H1 (cell line): ENCODE measurements around the gene RANGRF. TPM values are rescaled to one million over a fixed set of nuclear protein-coding genes. Genes with fewer than 3 reads are reported as not detected.
A peak's percentile ranks its signal among the peaks of the same experiment; 100 is the strongest.

ENCODE experiments used
- CTCF ChIA-PET: fragments of 300-600 bp; sonication (Branson Sonifier 250); formaldehyde crosslinking; loops from one replicate; lab custom pipeline; 2021; ENCODE audit not compliant: partially characterized antibody; lab: Charles Lee
- POLR2A ChIA-PET: fragments of 300-600 bp; sonication (Branson Sonifier 250); formaldehyde crosslinking; loops from one replicate; lab custom pipeline; 2021; ENCODE audit warnings: inconsistent platforms; ENCODE audit not compliant: partially characterized antibody; lab: Charles Lee
- DNase-seq, 2 experiments: peaks; one replicate each; pipeline versions ENCODE4 v3.0.0 to v3.0.0-alpha.2; 2010 to 2022; ENCODE audit warnings: low spot score in 2 of 2, low read depth in 1 of 2, mixed read lengths in 1 of 2
- FAIRE-seq: peaks from 2 replicates; lab custom pipeline; 2011; peaks lifted over from hg19 to GRCh38; lab: Jason Lieb, UNC
- H2AFZ ChIP-seq: 2 replicates; pipeline ENCODE4 v1.8.1; 2012; ENCODE audit warnings: low read length, inconsistent platforms
- H2AK5ac ChIP-seq: 2 replicates; pipeline ENCODE4 v1.6.1; 2013; ENCODE audit warnings: low read depth, low read length
- H2BK120ac ChIP-seq: replicated peaks from 2 replicates; pipeline ENCODE3; 2013; ENCODE audit warnings: low read depth, low read length, inconsistent platforms
- H2BK12ac ChIP-seq: 2 replicates; pipeline ENCODE4 v1.6.1; 2013; ENCODE audit warnings: low read depth, low read length
- H2BK15ac ChIP-seq: 2 replicates; pipeline ENCODE4 v1.6.1; 2013; ENCODE audit warnings: low read length
- H2BK20ac ChIP-seq: 2 replicates; pipeline ENCODE4 v1.6.1; 2013; ENCODE audit warnings: low read length
- H2BK5ac ChIP-seq: 2 replicates; pipeline ENCODE4 v1.6.1; 2013; ENCODE audit warnings: low read depth, low read length
- H3K14ac ChIP-seq: 2 replicates; pipeline ENCODE4 v1.6.1; 2013; ENCODE audit warnings: inconsistent platforms; ENCODE audit not compliant: insufficient read length
- H3K18ac ChIP-seq: 2 replicates; pipeline ENCODE4 v1.6.1; 2013; ENCODE audit warnings: low read length; ENCODE audit errors: extremely low read depth
- H3K23ac ChIP-seq: 2 replicates; pipeline ENCODE4 v1.6.1; 2013; ENCODE audit warnings: inconsistent platforms; ENCODE audit not compliant: insufficient read length
- H3K23me2 ChIP-seq: 2 replicates; pipeline ENCODE4 v1.6.1; 2013; ENCODE audit warnings: low read depth, low read length
- H3K27ac ChIP-seq: 2 replicates; pipeline ENCODE4 v1.6.1; 2011; ENCODE audit warnings: low read depth, low read length, inconsistent platforms
- H3K27me3 ChIP-seq, 4 experiments: replicated peaks in 1 of 4; 1 replicate in 1 of 4; 2 replicates in 3 of 4; pipeline versions ENCODE4 v1.6.1 to v1.8.1; 2011 to 2013; ENCODE audit warnings: low read length in 3 of 4, mild to moderate bottlenecking in 3 of 4, inconsistent platforms in 2 of 4, mixed read lengths in 2 of 4, moderate library complexity in 1 of 4; ENCODE audit not compliant: control insufficient read depth in 3 of 4, insufficient read depth in 3 of 4; ENCODE audit errors: extremely low read depth in 1 of 4
- H3K36me3 ChIP-seq, 4 experiments: 2 replicates each; pipeline versions ENCODE4 v1.6.1 to v1.8.1; 2011 to 2013; ENCODE audit warnings: mild to moderate bottlenecking in 4 of 4, low read length in 3 of 4, moderate library complexity in 2 of 4, control low read depth in 1 of 4, inconsistent platforms in 1 of 4; ENCODE audit not compliant: insufficient read depth in 4 of 4, control insufficient read depth in 2 of 4
- H3K4ac ChIP-seq: replicated peaks from 2 replicates; pipeline ENCODE3; 2013; ENCODE audit warnings: low read length, low read depth, mixed read lengths, inconsistent platforms; ENCODE audit not compliant: insufficient read length
- H3K4me1 ChIP-seq, 4 experiments: replicated peaks in 1 of 4; 1 replicate in 1 of 4; 2 replicates in 3 of 4; pipeline versions ENCODE4 v1.6.1 to v1.8.1; 2011 to 2013; ENCODE audit warnings: low read length in 3 of 4, inconsistent platforms in 2 of 4, mixed read lengths in 1 of 4; ENCODE audit not compliant: insufficient read depth in 4 of 4, control insufficient read depth in 3 of 4
- H3K4me2 ChIP-seq, 2 experiments: 2 replicates each; pipeline versions ENCODE4 v1.6.1 to v1.8.1; 2011 to 2013; ENCODE audit warnings: low read depth in 2 of 2, low read length in 2 of 2, control low read depth in 1 of 2, inconsistent platforms in 1 of 2, mild to moderate bottlenecking in 1 of 2; ENCODE audit not compliant: insufficient read depth in 1 of 2
- H3K4me3 ChIP-seq, 4 experiments: fragments of 200-600, 300-600 bp in 1 of 4; sonication (generic), shearing (Covaris generic), sonication (Bioruptor Twin) in 1 of 4; 2 replicates each; pipeline versions ENCODE4 v1.5.1 to v1.8.1; 2011 to 2016; ENCODE audit warnings: low read length in 4 of 4, low read depth in 3 of 4, control low read depth in 2 of 4, inconsistent platforms in 2 of 4, mild to moderate bottlenecking in 2 of 4, mixed read lengths in 1 of 4, moderate library complexity in 1 of 4; ENCODE audit not compliant: insufficient read depth in 2 of 4; ENCODE audit errors: extremely low read depth in 1 of 4
- H3K56ac ChIP-seq: replicated peaks from 2 replicates; pipeline ENCODE3; 2013; ENCODE audit warnings: low read depth, mild to moderate bottlenecking, mixed read lengths, low read length, inconsistent platforms; ENCODE audit not compliant: insufficient read length
- H3K79me1 ChIP-seq: 2 replicates; pipeline ENCODE4 v1.6.1; 2013; ENCODE audit warnings: low read depth, low read length, control low read depth
- H3K79me2 ChIP-seq, 2 experiments: 2 replicates each; pipeline versions ENCODE4 v1.6.1 to v1.8.1; 2012 to 2013; ENCODE audit warnings: low read length in 2 of 2, mild to moderate bottlenecking in 2 of 2, inconsistent platforms in 1 of 2; ENCODE audit not compliant: insufficient read depth in 2 of 2, control insufficient read depth in 1 of 2
- H3K9ac ChIP-seq, 4 experiments: replicated peaks in 1 of 4; 1 replicate in 1 of 4; 2 replicates in 3 of 4; pipeline versions ENCODE4 v1.6.1 to v1.8.1; 2011 to 2013; ENCODE audit warnings: low read depth in 3 of 4, low read length in 3 of 4, control low read depth in 2 of 4, mild to moderate bottlenecking in 2 of 4, moderate library complexity in 2 of 4, inconsistent platforms in 1 of 4; ENCODE audit errors: extremely low read depth in 1 of 4
- H3K9me3 ChIP-seq, 2 experiments: 2 replicates each; pipeline versions ENCODE4 v1.6.1 to v1.8.1; 2012 to 2013; ENCODE audit warnings: mild to moderate bottlenecking in 2 of 2, moderate library complexity in 2 of 2, control low read depth in 1 of 2, inconsistent platforms in 1 of 2, low read depth in 1 of 2, low read length in 1 of 2, mixed read lengths in 1 of 2; ENCODE audit not compliant: insufficient read depth in 2 of 2
- H4K20me1 ChIP-seq, 2 experiments: replicated peaks in 1 of 2; 2 replicates each; pipeline versions ENCODE3 to v1.8.1; 2011 to 2013; ENCODE audit warnings: inconsistent platforms in 2 of 2, low read length in 2 of 2, mild to moderate bottlenecking in 1 of 2; ENCODE audit not compliant: insufficient read depth in 2 of 2, control insufficient read depth in 1 of 2
- H4K5ac ChIP-seq: 2 replicates; pipeline ENCODE4 v1.6.1; 2013; ENCODE audit warnings: low read length, low read depth, mixed read lengths, inconsistent platforms; ENCODE audit not compliant: insufficient read length
- H4K8ac ChIP-seq: 2 replicates; pipeline ENCODE4 v1.8.0; 2013; ENCODE audit warnings: mild to moderate bottlenecking, moderate library complexity, low read length, inconsistent platforms; ENCODE audit not compliant: insufficient read depth; ENCODE audit errors: extremely low read depth
- H4K91ac ChIP-seq: replicated peaks from 2 replicates; pipeline ENCODE3; 2013; ENCODE audit warnings: low read length, mixed read lengths, inconsistent platforms; ENCODE audit not compliant: insufficient read length
- CREB1 ChIP-seq: IDR thresholded peaks from 2 replicates; pipeline ENCODE4 v1.6.1; 2012; ENCODE audit warnings: inconsistent platforms
- KDM1A ChIP-seq: fragments of 200-600, 300-600 bp; sonication (generic); IDR thresholded peaks from 2 replicates; pipeline ENCODE4 v1.7.1; 2016; ENCODE audit warnings: mild to moderate bottlenecking, low read length, borderline replicate concordance
- MAFK ChIP-seq: IDR thresholded peaks from 2 replicates; pipeline ENCODE4 v1.6.1; 2012; ENCODE audit warnings: low read depth, mild to moderate bottlenecking, improper control_type of control experiment, low read length
- RAD21 ChIP-seq, 2 experiments: IDR thresholded peaks in 1 of 2; conservative IDR thresholded peaks in 1 of 2; 2 replicates each; pipeline ENCODE4 v1.6.1; 2011; ENCODE audit warnings: low read depth in 2 of 2, low read length in 2 of 2, improper control_type of control experiment in 1 of 2, inconsistent platforms in 1 of 2, mild to moderate bottlenecking in 1 of 2, moderate library complexity in 1 of 2
- SIX5 ChIP-seq: IDR thresholded peaks from 2 replicates; pipeline ENCODE4 v1.6.1; 2011; ENCODE audit warnings: mild to moderate bottlenecking, low read depth, low read length
- SP2 ChIP-seq: IDR thresholded peaks from 2 replicates; pipeline ENCODE4 v1.6.1; 2012; ENCODE audit warnings: mild to moderate bottlenecking, low read length, inconsistent platforms
- WGBS, 2 experiments: shearing (Covaris generic) in 1 of 2; methylation state at CpG; one replicate each; pipeline versions ENCODE4 v1.1.6 to v1.1.7; 2013 to 2015; ENCODE audit warnings: low lambda C conversion rate in 2 of 2, mixed read lengths in 2 of 2, inconsistent platforms in 1 of 2, low coverage in 1 of 2, missing lambda C conversion rate in 1 of 2; ENCODE audit not compliant: insufficient replicate concordance in 2 of 2, insufficient coverage in 1 of 2, insufficient read length in 1 of 2; ENCODE audit errors: extremely low coverage in 1 of 2, missing lambda C conversion rate in 1 of 2; 5-methylcytosine and 5-hydroxymethylcytosine counted together
- polyA plus RNA-seq, 7 experiments: library from polyadenylated mRNA; depleted of rRNA in 3 of 7; stranded (reverse) in 5 of 7; unstranded in 2 of 7; fragments of >200 nt in 5 of 7; fragments of 200-250 nt in 2 of 7; gene quantifications; 1 replicate in 5 of 7; 2 replicates in 1 of 7; 4 replicates in 1 of 7; pipeline versions ENCODE4 v1.2.1 to v1.2.3, GENCODE V29; 2011 to 2013; ENCODE audit warnings: missing spikeins in 2 of 7, mixed read lengths in 2 of 7
- total RNA-seq: library from RNA; stranded (reverse); fragmentation: NEBNext Ultra II Directional; extraction: Animal tissue kit (Norgen Biotek cat#: 25700); gene quantifications from 2 replicates; pipeline ENCODE4 v1.2.1, GENCODE V29; 2021

The RANGRF gene
- total and polyA plus RNA-seq, 2 of the 8 experiments (the other 6 are each of a cell fraction or from before 2014, with no cell fraction given), result 36.9 to 49.6 TPM

DNA sequence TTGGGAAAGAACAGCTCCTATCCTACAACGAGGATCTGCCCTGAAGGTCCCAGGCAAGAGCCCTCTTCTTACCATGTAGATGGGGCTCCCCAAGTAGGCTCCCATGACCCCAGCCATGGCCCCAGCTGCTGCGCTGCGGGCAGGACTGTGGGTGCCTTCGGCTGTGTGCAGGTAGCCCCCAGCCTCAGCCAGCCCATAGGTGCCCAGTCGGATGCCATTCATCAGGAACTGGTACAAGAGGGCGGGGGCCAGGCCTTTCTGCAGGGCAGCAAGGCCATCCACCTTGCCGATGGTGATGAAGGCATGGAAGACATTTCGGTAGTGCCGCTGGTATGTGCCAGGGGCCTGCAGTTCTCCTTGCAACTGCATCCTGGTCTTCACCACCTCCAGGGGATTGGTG, 5.9 kb downstream of the RANGRF start:
- no peak for FAIRE-seq
- no peak overlapping the region for H3K9ac ChIP-seq
- no peak overlapping the region for H3K23ac ChIP-seq
- H3K9me3 ChIP-seq, result no peaks in the 10 kb centered on the region
- no peak overlapping the region for H3K14ac ChIP-seq
- H3K4me1 ChIP-seq, result peaks cover 0 to 11% (median 7%) of the 10 kb centered on the region in 4 experiments; a peak in 6 of 7 replicates
- peaks cover 0 to 2% (median 0%) of the 10 kb centered on the region in 4 experiments; a peak in 1 of 7 replicates for H3K27me3 ChIP-seq
- H3K4me2 ChIP-seq, result peak overlapping the region; percentile 58 to 61
- no peak overlapping the region for H2AK5ac ChIP-seq
- H4K8ac ChIP-seq, result no peak overlapping the region
- TF ChIP-seq CREB1 (no peak), RAD21 (IDR thresholded peaks at IDR 0.05 in 1 of 2, conservative IDR thresholded peaks at IDR 0.05 in 1 of 2; ENCODE audit: low read depth in 2 of 2, low read length in 2 of 2) (no peak), KDM1A (no peak), MAFK (no peak), SP2 (no peak), SIX5 (no peak)
- H2BK12ac ChIP-seq, result no peak overlapping the region
- no peak overlapping the region for H2AFZ ChIP-seq
- no peak for DNase-seq
- ChIA-PET CTCF (interaction anchor here (1.1 to 1.8 kb wide), 6 partner anchors 10 to 175 kb away, joined by 3 to 6 read pairs (median 4); partner anchors contain the start of gene ALOXE3), POLR2A (interaction anchor here (1.7 to 66.3 kb wide), 8 partner anchors 10 to 121 kb away, joined by 3 to 1521 read pairs (median 10); partner anchors contain the start of genes AURKB, CTC1, KRABD2 and PFAS)
- H3K36me3 ChIP-seq, result no peaks in the 10 kb centered on the region
- no peak overlapping the region for H4K91ac ChIP-seq
- H3K56ac ChIP-seq, result no peak overlapping the region
- no peak overlapping the region for H3K18ac ChIP-seq
- no peaks in the 10 kb centered on the region for H3K79me2 ChIP-seq
- no peak overlapping the region for H3K27ac ChIP-seq
- H3K23me2 ChIP-seq, result peaks cover 3% of the 10 kb centered on the region; the same call in 1 of the 2 replicates
- H2BK20ac ChIP-seq, result no peak overlapping the region
- H4K5ac ChIP-seq, result no peak overlapping the region
- H2BK15ac ChIP-seq, result 0 out of 2 replicates have a peak overlapping the region, but pooled peaks have one; percentile 72
- peak overlapping the region in 1 of 4 experiments; percentile 82; a peak in 3 of 8 replicates for H3K4me3 ChIP-seq
- peaks cover 0 to 1% of the 10 kb centered on the region in 2 experiments for H4K20me1 ChIP-seq
- no peaks in the 10 kb centered on the region for H3K79me1 ChIP-seq
- H2BK5ac ChIP-seq, result no peak overlapping the region
- WGBS, 2 experiments, result 89% methylated on average over 9 of the region's 9 CpGs; no CpG with 5 or more reads in 1 of the 2 experiments
- no peak overlapping the region for H3K4ac ChIP-seq
- no peak overlapping the region for H2BK120ac ChIP-seq
